Heart right ventricle (tissue), 16 donors: ENCODE measurements around the gene PCCA. TPM values are rescaled to one million over a fixed set of nuclear protein-coding genes. Genes with fewer than 3 reads are reported as not detected.
"Not testable (repeated sequence)": the region's sequence is repeated elsewhere in the genome, so short reads cannot be mapped to it uniquely, and the experiment has no call there.

Experiments used
- ATAC-seq, 8 donors: fragments of 200-7000 bp; cut with Tn5 transposase; one replicate each; pipeline ENCODE4 v1.9.1; 2020; ENCODE audit warnings: mild to moderate bottlenecking in 8 of 8, moderate library complexity in 8 of 8, moderate number of reproducible peaks in 1 of 8
- DNase-seq, 2 donors: peaks; one replicate each; pipeline ENCODE4 v3.0.0-alpha.2; 2020
- H3K27ac ChIP-seq, 10 donors: fragments of 200-600 bp; sonication (generic) in 2 of 10; one replicate each; pipeline versions ENCODE4 v1.5.0 to v1.8.0; 2020 to 2022; ENCODE audit warnings: mild to moderate bottlenecking in 3 of 10
- H3K27me3 ChIP-seq, 7 donors: fragments of 200-600 bp; one replicate each; pipeline ENCODE4 v1.8.0; 2021 to 2022; ENCODE audit warnings: mild to moderate bottlenecking in 2 of 7
- H3K36me3 ChIP-seq, 9 donors: fragments of 200-600 bp; sonication (generic) in 1 of 9; one replicate each; pipeline versions ENCODE4 v1.5.0 to v1.8.0; 2020 to 2022; ENCODE audit warnings: mild to moderate bottlenecking in 2 of 9
- H3K4me1 ChIP-seq, 9 donors: fragments of 200-600 bp; sonication (generic) in 1 of 9; one replicate each; pipeline versions ENCODE4 v1.5.0 to v1.8.0; 2020 to 2022; ENCODE audit warnings: mild to moderate bottlenecking in 4 of 9
- H3K4me3 ChIP-seq, 10 donors: fragments of 200-600 bp; sonication (generic) in 2 of 10; one replicate each; pipeline versions ENCODE4 v1.5.0 to v1.8.0; 2020 to 2022; ENCODE audit warnings: mild to moderate bottlenecking in 7 of 10, moderate library complexity in 2 of 10
- H3K9me3 ChIP-seq, 11 donors: fragments of 200-600 bp in 10 of 11; sonication (generic) in 2 of 11; one replicate each; pipeline versions ENCODE4 v1.5.0 to v1.8.0; 2013 to 2022; ENCODE audit warnings: mild to moderate bottlenecking in 2 of 11, control low read depth in 1 of 11, moderate library complexity in 1 of 11
- CTCF ChIP-seq, 9 donors: fragments of 200-600 bp; sonication (generic) in 2 of 9; IDR thresholded peaks; one replicate each; pipeline versions ENCODE4 v1.5.0 to v1.8.0; 2021 to 2022; ENCODE audit warnings: antibody characterized with exemption in 9 of 9, mild to moderate bottlenecking in 5 of 9, moderate library complexity in 1 of 9
- WGBS, 2 donors: extraction: QIAGEN DNeasy Blood & Tissue Kit; methylation state at CpG; one replicate each; pipeline ENCODE4 v1.1.7; 2013; ENCODE audit warnings: inconsistent platforms in 1 of 2; 5-methylcytosine and 5-hydroxymethylcytosine counted together
- intact Hi-C, 10 donors: fragments of 100-400 bp; cut with DNase I; formaldehyde crosslinking; loops; one replicate each; pipeline versions ENCODE4 v1.11.1 to v1.14.2; 2022
- polyA plus RNA-seq, 2 donors: library from polyadenylated mRNA; stranded (reverse); fragments of 200-250 nt; gene quantifications; one replicate each; pipeline ENCODE4 v1.2.3, GENCODE V29; 2013
- total RNA-seq, 10 donors: library from RNA; stranded (reverse); fragmentation: NEBNext Ultra II Directional in 3 of 10; extraction: Animal tissue kit (Norgen Biotek cat#: 25700) in 3 of 10; gene quantifications; one replicate each; pipeline versions ENCODE4 v1.2.1 to v1.2.4, GENCODE V29; 2021 to 2023
- donor health status: Arrhythmogenic right ventricular cardiomyopathy.
- donor health status: ischemic (EF 13 %, LVEDD 7.1; RV severe dilation, severe dysfunction).
- donor health status: healthy with polysubstance abuse.
- donor health status: DM: no; HTN: yes; CAD: no.
- donor health status: DM: no; HTN: no; CAD: no.
- donor health status: ischemic (EF 25% LVEDD 6.9; RV normal size, moderate dysfunction).
- donor health status: ischemic (EF 25% LVEDD 5.7; RV mildly dilated, moderate dysfunction).
- donor health status: healthy.
- donor health status: DM: yes; HTN: yes; CAD: no.
- donor health status: Ischemic cardiomyopathy.
- donor health status: ischemic (EF 35%, LVEDD 5.7; RV mildly dilated, moderate dysfunction).
- donor health status: nonischemic (EF 11% LVEDD 7.7; RV severe dilation, severe dysfunction).
- donor health status: DM: yes; HTN: yes; CAD: no.
- donor health status: PGD.
- donor health status: ischemic (EF 29% LVEDD 5.4; RV normal size, mild dysfunction).
- donor health status: nonischemic (EF 23%, LVEDD 6.1; RV moderate dilation, normal function).

Gene PCCA
- total and polyA plus RNA-seq, 12 donors = 21.2 to 71.9 (median 60.7) TPM

GRCh38 chr13:100381595-100382224 lies 292.8 kb downstream of the PCCA start:
- DNase-seq (no peak), ATAC-seq (peak in 4 of 8 donors; percentile 39 to 71 (median 44))
- Histone ChIP-seq H3K9me3 (peaks cover 0 to 30% (median 20%) of the 10 kb centered on the region in 11 donors), H3K27me3 (no peaks in the 10 kb centered on the region), H3K36me3 (peaks cover 0 to 35% (median 0%) of the 10 kb centered on the region in 9 donors), H3K27ac (no peak overlapping the region), H3K4me1 (peaks cover 0 to 6% (median 0%) of the 10 kb centered on the region in 9 donors), H3K4me3 (no peak overlapping the region)
- intact Hi-C loops = no loop called here
- 83 to 84% methylated on average over 16 of the region's 16 CpGs for WGBS, 2 donors
- no peak for TF ChIP-seq CTCF (IDR thresholded peaks at IDR 0.05)

GRCh38 chr13:100382785-100383184 lies 293.9 kb downstream of the PCCA start:
- H3K4me3 ChIP-seq = no peak overlapping the region
- ATAC-seq (no peak), DNase-seq (no peak)
- no peak overlapping the region for H3K27ac ChIP-seq
- TF ChIP-seq CTCF (IDR thresholded peaks at IDR 0.05) = no peak
- peaks cover 0 to 6% (median 0%) of the 10 kb centered on the region in 9 donors for H3K4me1 ChIP-seq
- H3K27me3 ChIP-seq = no peaks in the 10 kb centered on the region
- H3K9me3 ChIP-seq = peaks cover 0 to 19% (median 12%) of the 10 kb centered on the region in 11 donors
- H3K36me3 ChIP-seq = peaks cover 0 to 36% (median 3%) of the 10 kb centered on the region in 9 donors
- intact Hi-C loops = no loop called here

- no peak for DNase-seq
- peaks cover 0 to 28% (median 3%) of the 10 kb centered on the region in 9 donors for H3K36me3 ChIP-seq
- TF ChIP-seq CTCF (IDR thresholded peaks at IDR 0.05) = no peak
- H3K4me3 ChIP-seq = no peak overlapping the region
- H3K4me1 ChIP-seq = peaks cover 0 to 12% (median 4%) of the 10 kb centered on the region in 9 donors
- ATAC-seq = no peak
- H3K27ac ChIP-seq = no peak overlapping the region
- 94% methylated on average over 3 of the region's 3 CpGs for WGBS, 2 donors
- no peaks in the 10 kb centered on the region for H3K9me3 ChIP-seq
- H3K27me3 ChIP-seq = no peaks in the 10 kb centered on the region
- intact Hi-C loops = no loop called here
Measured at GRCh38 chr13:100387416-100387815, 298.5 kb downstream of the PCCA start.

GRCh38 chr13:100388150-100388549 lies 299.3 kb downstream of the PCCA start:
- H3K27ac ChIP-seq, H3K4me3 ChIP-seq, ATAC-seq, H3K27me3 ChIP-seq, H3K9me3 ChIP-seq, DNase-seq, intact Hi-C loops: not testable (repeated sequence)
- Histone ChIP-seq H3K36me3 (peaks cover 0 to 28% (median 3%) of the 10 kb centered on the region in 9 donors), H3K4me1 (peaks cover 0 to 16% (median 10%) of the 10 kb centered on the region in 9 donors)
- 97 to 99% methylated on average over 5 of the region's 5 CpGs for WGBS, 2 donors

GRCh38 chr13:100388923-100389322 lies 300.0 kb downstream of the PCCA start:
- intact Hi-C loops = no loop called here

More at GRCh38 chr13:100388923-100389322, 300.0 kb downstream of the PCCA start:
- H3K4me1 ChIP-seq = peaks cover 0 to 24% (median 10%) of the 10 kb centered on the region in 9 donors
- no peaks in the 10 kb centered on the region for H3K27me3 ChIP-seq
- H3K36me3 ChIP-seq = peaks cover 0 to 28% (median 3%) of the 10 kb centered on the region in 9 donors
- TF ChIP-seq CTCF (IDR thresholded peaks at IDR 0.05) = no peak
- no peak overlapping the region for H3K4me3 ChIP-seq
- H3K9me3 ChIP-seq = no peaks in the 10 kb centered on the region
- H3K27ac ChIP-seq = no peak overlapping the region
- ATAC-seq (no peak), DNase-seq (no peak)
- WGBS, 2 donors = 90 to 93% methylated on average over 4 of the region's 4 CpGs
